HepG2 (cell line): ENCODE measurements around the gene PXT1. TPM values are rescaled to one million over a fixed set of nuclear protein-coding genes. Genes with fewer than 3 reads are reported as not detected.

ENCODE experiments used
- ATAC-seq: fragments of 200-7000 bp; cut with Tn5 transposase; 3 replicates; pipeline ENCODE4 v1.9.1; 2020; ENCODE audit warnings: mild to moderate bottlenecking, moderate library complexity
- BruUV-seq: library from RNA; stranded (reverse); fragments of 400-500 nt; replicated peaks from 2 replicates; lab custom pipeline; 2021; lab: Mats Ljungman, UMichigan
- CTCF ChIA-PET: fragments of 300-600 bp; formaldehyde crosslinking; extraction: SDS; loops from one replicate; lab custom pipeline; 2021; ENCODE audit warnings: low total read pairs, inconsistent platforms, low intra/inter-chr PET ratio; lab: Yijun Ruan, JAX
- POLR2A ChIA-PET: fragments of 350-600 bp; sonication (Branson Sonifier 250); formaldehyde crosslinking; loops from one replicate; lab custom pipeline; 2020; ENCODE audit warnings: antibody characterized with exemption, inconsistent platforms; lab: Yijun Ruan, JAX
- DNase-seq: peaks from one replicate; pipeline ENCODE4 v3.0.0-alpha.2; 2015; ENCODE audit warnings: low spot score
- FAIRE-seq: peaks from 3 replicates; lab custom pipeline; 2011; peaks lifted over from hg19 to GRCh38; lab: Jason Lieb, UNC
- H2AFZ ChIP-seq: one replicate; pipeline ENCODE4 v1.6.1; 2011; ENCODE audit warnings: low read length, inconsistent platforms
- H3K27ac ChIP-seq: fragments of 300-600 bp; 3 replicates; pipeline ENCODE4 v1.8.0; 2011; ENCODE audit warnings: mixed run types, mild to moderate bottlenecking, mixed read lengths, low read length, inconsistent platforms; ENCODE audit not compliant: insufficient read depth; ENCODE audit errors: extremely low read length
- H3K27me3 ChIP-seq, 2 experiments: fragments of 200-600 bp in 1 of 2; 2 replicates in 1 of 2; 3 replicates in 1 of 2; pipeline versions ENCODE4 v1.6.0 to v1.8.0; 2011; ENCODE audit warnings: low read length in 2 of 2, mild to moderate bottlenecking in 2 of 2, moderate library complexity in 2 of 2, inconsistent platforms in 1 of 2; ENCODE audit not compliant: insufficient read depth in 2 of 2, control insufficient read depth in 1 of 2
- H3K36me3 ChIP-seq, 2 experiments: fragments of 200-600 bp in 1 of 2; replicated peaks in 1 of 2; 2 replicates in 1 of 2; 3 replicates in 1 of 2; pipeline versions ENCODE4 v1.5.1 to v1.8.0; 2011; ENCODE audit warnings: low read length in 2 of 2, inconsistent platforms in 1 of 2; ENCODE audit not compliant: insufficient read depth in 2 of 2, control insufficient read depth in 1 of 2
- H3K4me1 ChIP-seq: 2 replicates; pipeline ENCODE4 v1.5.1; 2012; ENCODE audit warnings: low read length, inconsistent platforms; ENCODE audit not compliant: insufficient read depth
- H3K4me2 ChIP-seq: 2 replicates; pipeline ENCODE4 v1.6.0; 2011; ENCODE audit warnings: low read depth, low read length, inconsistent platforms
- H3K4me3 ChIP-seq, 3 experiments: fragments of 200-600 bp in 1 of 3; sonication (generic), shearing (Covaris generic) in 1 of 3; replicated peaks in 1 of 3; 2 replicates each; pipeline ENCODE4 v1.5.1; 2011 to 2016; ENCODE audit warnings: low read length in 3 of 3, inconsistent platforms in 2 of 3, low read depth in 2 of 3, mild to moderate bottlenecking in 2 of 3, control low read depth in 1 of 3, mixed read lengths in 1 of 3; ENCODE audit not compliant: insufficient read depth in 1 of 3
- H3K79me2 ChIP-seq: one replicate; pipeline ENCODE4 v1.6.1; 2011; ENCODE audit warnings: low read length, inconsistent platforms; ENCODE audit not compliant: insufficient read depth
- H3K9ac ChIP-seq: 2 replicates; pipeline ENCODE4 v1.6.0; 2011; ENCODE audit warnings: mild to moderate bottlenecking, low read depth, low read length, inconsistent platforms; ENCODE audit not compliant: insufficient read depth
- H3K9me3 ChIP-seq: 2 replicates; pipeline ENCODE4 v1.5.1; 2012; ENCODE audit warnings: mild to moderate bottlenecking, low read length
- H4K20me1 ChIP-seq: 2 replicates; pipeline ENCODE4 v1.6.0; 2011; ENCODE audit warnings: inconsistent platforms, mild to moderate bottlenecking, low read length, moderate library complexity; ENCODE audit not compliant: insufficient read depth
- ATF7 ChIP-seq, 2 experiments: fragments of 450-650 bp in 1 of 2; sonication (generic) in 1 of 2; formaldehyde crosslinking in 1 of 2; IDR thresholded peaks; 2 replicates each; pipeline versions ENCODE4 v1.4.0 to v1.6.1; 2016 to 2020; ENCODE audit warnings: antibody characterized with exemption in 1 of 2, mild to moderate bottlenecking in 1 of 2, missing genetic modification reagents in 1 of 2
- EZH2 ChIP-seq: conservative IDR thresholded peaks from 2 replicates; pipeline ENCODE4 v1.6.1; 2012; ENCODE audit warnings: mild to moderate bottlenecking, low read depth, low read length, moderate library complexity
- HDAC2 ChIP-seq: sonication (generic); formaldehyde crosslinking; IDR thresholded peaks from 2 replicates; pipeline ENCODE4 v1.4.0; 2020; ENCODE audit warnings: missing genetic modification reagents
- KLF15 ChIP-seq: sonication (generic); formaldehyde crosslinking; IDR thresholded peaks from 2 replicates; pipeline ENCODE4 v1.8.1; 2023; ENCODE audit warnings: borderline replicate concordance, mild to moderate bottlenecking, inconsistent platforms, missing genetic modification reagents, mixed read lengths
- PITX1 ChIP-seq: sonication (generic); formaldehyde crosslinking; IDR thresholded peaks from 2 replicates; pipeline ENCODE4 v1.5.1; 2020; ENCODE audit warnings: mild to moderate bottlenecking, missing genetic modification reagents
- SMC3 ChIP-seq: IDR thresholded peaks from 2 replicates; pipeline ENCODE4 v1.6.1; 2011; ENCODE audit warnings: low read length, improper control_type of control experiment
- TCF7 ChIP-seq: sonication (generic); IDR thresholded peaks from 2 replicates; pipeline ENCODE4 v1.6.1; 2016; ENCODE audit warnings: antibody characterized with exemption, low read depth
- THAP11 ChIP-seq: IDR thresholded peaks from 2 replicates; pipeline ENCODE4 v1.6.1; 2016; ENCODE audit warnings: missing biosample characterization, missing genetic modification reagents
- ZNF879 ChIP-seq: sonication (generic); formaldehyde crosslinking; IDR thresholded peaks from 2 replicates; pipeline ENCODE4 v1.8.1; 2023; ENCODE audit warnings: missing genetic modification reagents
- ZSCAN22 ChIP-seq: sonication (generic); formaldehyde crosslinking; IDR thresholded peaks from 2 replicates; pipeline ENCODE4 v1.4.0; 2020; ENCODE audit warnings: mild to moderate bottlenecking, missing genetic modification reagents
- ZSCAN31 ChIP-seq: sonication (generic); formaldehyde crosslinking; IDR thresholded peaks from 2 replicates; pipeline ENCODE4 v1.5.0; 2020; ENCODE audit warnings: low read depth, mild to moderate bottlenecking, missing genetic modification reagents
- ZZZ3 ChIP-seq: sonication (generic); formaldehyde crosslinking; IDR thresholded peaks from 2 replicates; pipeline ENCODE4 v1.4.0; 2020; ENCODE audit warnings: missing genetic modification reagents, mild to moderate bottlenecking, borderline replicate concordance
- WGBS: methylation state at CpG from one replicate; pipeline ENCODE4 v1.1.6; 2017; ENCODE audit warnings: low lambda C conversion rate; 5-methylcytosine and 5-hydroxymethylcytosine counted together
- in situ Hi-C: cut with HindIII; loops from 2 replicates; pipeline ENCODE4 v1.10.0; 2017; ENCODE audit warnings: low pct_unique_long_range_greater_than_20kb; ENCODE audit not compliant: extremely low pct_ligation_motif_present
- intact Hi-C: fragments of 100-400 bp; cut with micrococcal nuclease; formaldehyde crosslinking; loops from one replicate; pipeline ENCODE4 v1.10.0; 2022; ENCODE audit not compliant: unreplicated experiment
- polyA plus RNA-seq, 8 experiments: library from polyadenylated mRNA; depleted of rRNA in 3 of 8; stranded (reverse) in 7 of 8; unstranded in 1 of 8; fragments of >200 nt; fragmentation: Illumina TruSeq in 4 of 8; extraction: Trizol in 4 of 8; gene quantifications; 2 replicates each; pipeline versions ENCODE4 v1.2.1 to v1.2.3, GENCODE V29; 2011 to 2016; ENCODE audit warnings: low read depth in 4 of 8, missing spikeins in 1 of 8, mixed read lengths in 1 of 8; ENCODE audit not compliant: insufficient read depth in 1 of 8
- total RNA-seq, 5 experiments: library from RNA; depleted of rRNA; stranded (reverse); fragments of >200 nt; fragmentation: Illumina TruSeq; extraction: Trizol; gene quantifications; 2 replicates each; pipeline ENCODE4 v1.2.3, GENCODE V29; 2016; ENCODE audit warnings: low read depth in 1 of 5
- TF ChIP-seq, protein P1 (sequence below), 2 experiments: sonication (generic) in 1 of 2; formaldehyde crosslinking in 1 of 2; IDR thresholded peaks; 2 replicates each; pipeline versions ENCODE4 v1.5.1 to v1.6.1; 2011 to 2020; ENCODE audit warnings: borderline replicate concordance in 1 of 2, low read depth in 1 of 2, low read length in 1 of 2, mild to moderate bottlenecking in 1 of 2, missing genetic modification reagents in 1 of 2, moderate library complexity in 1 of 2
- TF ChIP-seq, protein P2 (sequence below): sonication (generic); formaldehyde crosslinking; IDR thresholded peaks from 2 replicates; pipeline ENCODE4 v1.9.0; 2021; ENCODE audit warnings: missing genetic modification reagents, borderline replicate concordance

Gene PXT1
- total and polyA plus RNA-seq, 2 of the 13 experiments (the other 11 are each of a cell fraction or from before 2014, with no cell fraction given): 0.04 TPM; not detected in 1

DNA sequence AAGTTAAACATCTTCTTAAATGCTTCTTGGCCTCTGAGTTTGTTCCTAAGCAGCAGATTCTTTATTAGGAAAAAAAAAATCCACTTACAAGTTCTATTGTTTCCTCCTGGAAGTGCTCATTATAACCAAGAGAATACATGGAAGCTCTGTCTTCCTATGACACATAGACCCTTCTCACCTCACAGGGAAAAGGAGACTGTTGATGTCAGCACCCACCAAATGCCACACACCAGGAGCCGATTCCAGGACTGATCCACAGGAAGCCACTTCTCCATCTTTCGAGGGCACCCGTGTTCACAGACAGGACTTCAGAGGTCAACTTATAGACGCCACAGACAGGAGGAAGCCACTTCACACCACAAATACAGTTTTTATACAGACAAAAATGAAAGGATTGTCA lies 92.6 kb downstream of the PXT1 start:
- FAIRE-seq: no peak
- H3K9me3 ChIP-seq: no peaks in the 10 kb centered on the region
- H3K27ac ChIP-seq: no peak overlapping the region
- peaks cover 0 to 9% of the 10 kb centered on the region in 2 experiments; a peak in 3 of 5 replicates for H3K27me3 ChIP-seq
- ChIA-PET POLR2A (no interaction called here), CTCF (no interaction called here)
- H4K20me1 ChIP-seq: no peaks in the 10 kb centered on the region
- no peak overlapping the region for H3K4me2 ChIP-seq
- WGBS: 24% methylated on average over 4 of the region's 4 CpGs
- no TSS peak for BruUV-seq
- in situ Hi-C loops (no loop called here), intact Hi-C loops (no loop called here)
- H3K4me3 ChIP-seq: no peak overlapping the region
- H3K36me3 ChIP-seq: no peaks in the 10 kb centered on the region
- DNase-seq: no peak
- 0 out of 2 replicates have a peak, but pooled peaks cover 5% of the 10 kb centered on the region for H3K4me1 ChIP-seq
- TF ChIP-seq ZSCAN22 (CRISPR knock-in tag): no peak
- TF ChIP-seq TCF7: no peak
- no peak for TF ChIP-seq EZH2
- TF ChIP-seq ZZZ3 (CRISPR knock-in tag): no peak
- no peak for TF ChIP-seq ZNF879 (CRISPR knock-in tag)
- TF ChIP-seq, protein P1, sequence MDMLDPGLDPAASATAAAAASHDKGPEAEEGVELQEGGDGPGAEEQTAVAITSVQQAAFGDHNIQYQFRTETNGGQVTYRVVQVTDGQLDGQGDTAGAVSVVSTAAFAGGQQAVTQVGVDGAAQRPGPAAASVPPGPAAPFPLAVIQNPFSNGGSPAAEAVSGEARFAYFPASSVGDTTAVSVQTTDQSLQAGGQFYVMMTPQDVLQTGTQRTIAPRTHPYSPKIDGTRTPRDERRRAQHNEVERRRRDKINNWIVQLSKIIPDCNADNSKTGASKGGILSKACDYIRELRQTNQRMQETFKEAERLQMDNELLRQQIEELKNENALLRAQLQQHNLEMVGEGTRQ (IDR thresholded peaks at IDR 0.05; ENCODE audit: low read depth, low read length): no peak
- TF ChIP-seq, protein P1 (CRISPR knock-in tag; IDR thresholded peaks at IDR 0.05; ENCODE audit: borderline replicate concordance): no peak
- no peak for TF ChIP-seq HDAC2 (CRISPR knock-in tag)
- TF ChIP-seq, protein P2, sequence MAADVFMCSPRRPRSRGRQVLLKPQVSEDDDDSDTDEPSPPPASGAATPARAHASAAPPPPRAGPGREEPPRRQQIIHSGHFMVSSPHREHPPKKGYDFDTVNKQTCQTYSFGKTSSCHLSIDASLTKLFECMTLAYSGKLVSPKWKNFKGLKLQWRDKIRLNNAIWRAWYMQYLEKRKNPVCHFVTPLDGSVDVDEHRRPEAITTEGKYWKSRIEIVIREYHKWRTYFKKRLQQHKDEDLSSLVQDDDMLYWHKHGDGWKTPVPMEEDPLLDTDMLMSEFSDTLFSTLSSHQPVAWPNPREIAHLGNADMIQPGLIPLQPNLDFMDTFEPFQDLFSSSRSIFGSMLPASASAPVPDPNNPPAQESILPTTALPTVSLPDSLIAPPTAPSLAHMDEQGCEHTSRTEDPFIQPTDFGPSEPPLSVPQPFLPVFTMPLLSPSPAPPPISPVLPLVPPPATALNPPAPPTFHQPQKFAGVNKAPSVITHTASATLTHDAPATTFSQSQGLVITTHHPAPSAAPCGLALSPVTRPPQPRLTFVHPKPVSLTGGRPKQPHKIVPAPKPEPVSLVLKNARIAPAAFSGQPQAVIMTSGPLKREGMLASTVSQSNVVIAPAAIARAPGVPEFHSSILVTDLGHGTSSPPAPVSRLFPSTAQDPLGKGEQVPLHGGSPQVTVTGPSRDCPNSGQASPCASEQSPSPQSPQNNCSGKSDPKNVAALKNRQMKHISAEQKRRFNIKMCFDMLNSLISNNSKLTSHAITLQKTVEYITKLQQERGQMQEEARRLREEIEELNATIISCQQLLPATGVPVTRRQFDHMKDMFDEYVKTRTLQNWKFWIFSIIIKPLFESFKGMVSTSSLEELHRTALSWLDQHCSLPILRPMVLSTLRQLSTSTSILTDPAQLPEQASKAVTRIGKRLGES (CRISPR knock-in tag): no peak
- no peak for TF ChIP-seq THAP11 (CRISPR knock-in tag)
- TF ChIP-seq PITX1 (CRISPR knock-in tag): no peak
- no peak for TF ChIP-seq ATF7 (IDR thresholded peaks at IDR 0.05)
- no peak for TF ChIP-seq ATF7 (CRISPR knock-in tag; IDR thresholded peaks at IDR 0.05)
- no peak for TF ChIP-seq ZSCAN31 (CRISPR knock-in tag)
- no peak for TF ChIP-seq SMC3
- TF ChIP-seq KLF15 (CRISPR knock-in tag): no peak
- H2AFZ ChIP-seq: no peak overlapping the region
- H3K79me2 ChIP-seq: no peaks in the 10 kb centered on the region
- ATAC-seq: no peak
- no peak overlapping the region for H3K9ac ChIP-seq
